K562 (cell line): ENCODE results near the gene PEPD. TPM values are rescaled to one million over a fixed set of nuclear protein-coding genes. Genes with fewer than 3 reads are reported as not detected.

ENCODE experiments used
- ATAC-seq: fragments of 200-7000 bp; cut with Tn5 transposase; 3 replicates; pipeline ENCODE4 v1.9.1; 2020; ENCODE audit warnings: moderate library complexity
- BruUV-seq: library from RNA; stranded (reverse); fragments of 400-500 nt; replicated peaks from 2 replicates; lab custom pipeline; 2021; lab: Mats Ljungman, UMichigan
- CTCF ChIA-PET: fragments of 300-600 bp; formaldehyde crosslinking; extraction: SDS; loops from one replicate; lab custom pipeline; 2021; ENCODE audit warnings: low intra/inter-chr PET ratio; lab: Yijun Ruan, JAX
- POLR2A ChIA-PET: fragments of 300-600, 350-650 bp; sonication (Branson Sonifier 250); formaldehyde crosslinking; extraction: SDS; loops from one replicate; lab custom pipeline; 2021; ENCODE audit warnings: antibody characterized with exemption, inconsistent platforms; lab: Yijun Ruan, JAX
- DNase-seq, 4 experiments: peaks; one replicate each; pipeline versions ENCODE4 v3.0.0 to v3.0.0-alpha.2; 2011 to 2018; ENCODE audit warnings: low spot score in 3 of 4, mixed read lengths in 3 of 4; ENCODE audit errors: extremely low read depth in 1 of 4
- FAIRE-seq: peaks from 2 replicates; lab custom pipeline; 2011; peaks lifted over from hg19 to GRCh38; lab: Jason Lieb, UNC
- H2AFZ ChIP-seq: 2 replicates; pipeline ENCODE4 v1.6.0; 2011; ENCODE audit warnings: low read depth, low read length, control low read depth, inconsistent platforms
- H3K27ac ChIP-seq: fragments of 200-600 bp; 3 replicates; pipeline ENCODE4 v1.8.0; 2011; ENCODE audit warnings: low read depth, mild to moderate bottlenecking, control low read depth, inconsistent platforms, low read length, moderate library complexity, mixed read lengths; ENCODE audit errors: extremely low read depth
- H3K27me3 ChIP-seq, 2 experiments: fragments of 300-600 bp in 1 of 2; 2 replicates in 1 of 2; 3 replicates in 1 of 2; pipeline versions ENCODE4 v1.6.0 to v1.8.0; 2011; ENCODE audit warnings: inconsistent platforms in 2 of 2, low read length in 2 of 2, mild to moderate bottlenecking in 1 of 2, mixed read lengths in 1 of 2, moderate library complexity in 1 of 2; ENCODE audit not compliant: control insufficient read depth in 2 of 2, insufficient read depth in 2 of 2
- H3K36me3 ChIP-seq: fragments of 300-600 bp; 3 replicates; pipeline ENCODE4 v1.8.0; 2011; ENCODE audit warnings: mild to moderate bottlenecking, low read length, inconsistent platforms; ENCODE audit not compliant: control insufficient read depth, insufficient read depth
- H3K4me1 ChIP-seq, 2 experiments: fragments of 200-600 bp in 1 of 2; replicated peaks in 1 of 2; 2 replicates in 1 of 2; 3 replicates in 1 of 2; pipeline versions ENCODE4 v1.5.1 to v1.8.0; 2011; ENCODE audit warnings: inconsistent platforms in 2 of 2, low read length in 2 of 2, mild to moderate bottlenecking in 1 of 2, mixed read lengths in 1 of 2, moderate library complexity in 1 of 2; ENCODE audit not compliant: control insufficient read depth in 2 of 2, insufficient read depth in 2 of 2
- H3K4me2 ChIP-seq: 2 replicates; pipeline ENCODE4 v1.6.1; 2011; ENCODE audit warnings: low read length, control low read depth, inconsistent platforms, mixed read lengths; ENCODE audit not compliant: insufficient read depth
- H3K4me3 ChIP-seq: fragments of 200-600 bp; sonication (generic), shearing (Covaris generic); 2 replicates; pipeline ENCODE4 v1.5.1; 2016; ENCODE audit warnings: control low read depth, inconsistent platforms
- H3K79me2 ChIP-seq: fragments of 200-600 bp; 3 replicates; pipeline ENCODE4 v1.8.0; 2011; ENCODE audit warnings: low read length, inconsistent platforms; ENCODE audit not compliant: control insufficient read depth, insufficient read depth
- H3K9ac ChIP-seq, 2 experiments: 2 replicates each; pipeline versions ENCODE4 v1.6.0 to v1.6.1; 2011; ENCODE audit warnings: low read depth in 2 of 2, low read length in 2 of 2, control low read depth in 1 of 2, inconsistent platforms in 1 of 2, mild to moderate bottlenecking in 1 of 2, mixed read lengths in 1 of 2; ENCODE audit not compliant: insufficient read depth in 1 of 2
- H3K9me1 ChIP-seq: one replicate; pipeline ENCODE4 v1.6.0; 2011; ENCODE audit warnings: inconsistent platforms, mild to moderate bottlenecking, low read length, moderate library complexity; ENCODE audit not compliant: control insufficient read depth, insufficient read depth
- H3K9me3 ChIP-seq: replicated peaks from 2 replicates; pipeline ENCODE4 v1.5.1; 2011; ENCODE audit warnings: low read depth, low read length, inconsistent platforms; ENCODE audit not compliant: control insufficient read depth, insufficient read depth
- H4K20me1 ChIP-seq: replicated peaks from 2 replicates; pipeline ENCODE4 v1.6.1; 2011; ENCODE audit warnings: low read length, inconsistent platforms, mixed read lengths; ENCODE audit not compliant: control insufficient read depth, insufficient read depth
- BCOR ChIP-seq: fragments of 450-650 bp; IDR thresholded peaks from 2 replicates; pipeline ENCODE4 v1.6.1; 2016
- CXXC5 ChIP-seq: fragments of 250-450 bp; sonication (Bioruptor Pico); IDR thresholded peaks from 2 replicates; pipeline ENCODE4 v1.8.0; 2022; ENCODE audit warnings: inconsistent platforms, mild to moderate bottlenecking, moderate library complexity
- EP400 ChIP-seq: fragments of 450-650 bp; IDR thresholded peaks from 2 replicates; pipeline ENCODE4 v1.6.1; 2017; ENCODE audit warnings: antibody characterized with exemption, mild to moderate bottlenecking, moderate library complexity
- MECOM ChIP-seq: fragments of 250-450 bp; sonication (Bioruptor Pico); IDR thresholded peaks from 2 replicates; pipeline ENCODE4 v1.8.0; 2022; ENCODE audit warnings: inconsistent platforms
- PTTG1 ChIP-seq: fragments of 450-650 bp; IDR thresholded peaks from 2 replicates; pipeline ENCODE4 v1.6.1; 2016; ENCODE audit warnings: low read depth, mild to moderate bottlenecking, missing genetic modification characterization, missing compliant biosample characterization
- PURB ChIP-seq: sonication (generic); formaldehyde crosslinking; IDR thresholded peaks from 2 replicates; pipeline ENCODE4 v1.9.0; 2021; ENCODE audit warnings: low read depth, mild to moderate bottlenecking, missing genetic modification reagents
- STAT5B ChIP-seq: fragments of 250-450 bp; sonication (Bioruptor Pico); IDR thresholded peaks from 2 replicates; pipeline ENCODE4 v1.8.0; 2021; ENCODE audit warnings: mild to moderate bottlenecking, inconsistent platforms
- THRAP3 ChIP-seq: fragments of 450-650 bp; IDR thresholded peaks from 2 replicates; pipeline ENCODE4 v1.6.1; 2016; ENCODE audit warnings: mild to moderate bottlenecking, inconsistent platforms, borderline replicate concordance
- ZBTB1 ChIP-seq: sonication (generic); formaldehyde crosslinking; IDR thresholded peaks from 2 replicates; pipeline ENCODE4 v1.8.1; 2023; ENCODE audit warnings: missing genetic modification reagents, low read depth, mild to moderate bottlenecking, borderline replicate concordance
- ZC3H8 ChIP-seq: fragments of 450-650 bp; IDR thresholded peaks from 2 replicates; pipeline ENCODE4 v1.6.1; 2017
- ZNF668 ChIP-seq: fragments of 250-450 bp; sonication (Bioruptor Pico); IDR thresholded peaks from 2 replicates; pipeline ENCODE4 v1.8.0; 2022; ENCODE audit warnings: mild to moderate bottlenecking, inconsistent platforms
- ZNF717 ChIP-seq: fragments of 250-450 bp; sonication (Bioruptor Pico); IDR thresholded peaks from 2 replicates; pipeline ENCODE4 v1.5.0; 2021
- ZZZ3 ChIP-seq: fragments of 450-650 bp; IDR thresholded peaks from 2 replicates; pipeline ENCODE4 v1.6.1; 2016; ENCODE audit warnings: antibody characterized with exemption, mild to moderate bottlenecking, moderate library complexity
- WGBS: fragments of 100-300 bp; shearing (Covaris generic); methylation state at CpG from one replicate; pipeline ENCODE4 v1.1.6; 2016; ENCODE audit warnings: low coverage, mixed read lengths; ENCODE audit not compliant: insufficient coverage; ENCODE audit errors: missing lambda C conversion rate; 5-methylcytosine and 5-hydroxymethylcytosine counted together
- in situ Hi-C: fragments of 300-500 bp; cut with MboI; formaldehyde crosslinking; loops from 4 replicates; pipeline ENCODE4 v1.15.0; 2018; ENCODE audit warnings: inconsistent platforms, mixed read lengths
- intact Hi-C: fragments of 100-400 bp; cut with micrococcal nuclease; formaldehyde crosslinking; loops from 2 replicates; pipeline ENCODE4 v1.14.2; 2022
- polyA plus RNA-seq, 8 experiments: library from polyadenylated mRNA; depleted of rRNA in 4 of 8; stranded (reverse) in 5 of 8; unstranded in 3 of 8; fragments of >200 nt; fragmentation: Nextera tagmentation in 2 of 8; fragmentation: Illumina TruSeq in 1 of 8; extraction: Ambion mirVana in 2 of 8; extraction: Trizol in 1 of 8; gene quantifications; 2 replicates each; pipeline versions ENCODE4 v1.2.1 to v1.2.3, GENCODE V29; 2011 to 2014; ENCODE audit warnings: inconsistent platforms in 1 of 8, missing spikeins in 1 of 8
- total RNA-seq, 7 experiments: library from RNA; depleted of rRNA in 6 of 7; stranded (reverse); fragments of >200 nt in 6 of 7; fragmentation: Illumina TruSeq in 2 of 7; extraction: Trizol in 2 of 7; gene quantifications; 2 replicates each; pipeline versions ENCODE4 v1.2.1 to v1.2.3, GENCODE V29; 2011 to 2021; ENCODE audit warnings: low replicate concordance in 1 of 7
- TF ChIP-seq, protein P1 (sequence below): fragments of 250-450 bp; sonication (Bioruptor Pico); IDR thresholded peaks from 2 replicates; pipeline ENCODE4 v1.8.0; 2022; ENCODE audit warnings: moderate library complexity, mild to moderate bottlenecking, inconsistent platforms
- TF ChIP-seq, protein P2 (sequence below): fragments of 250-450 bp; sonication (Bioruptor Pico); IDR thresholded peaks from 2 replicates; pipeline ENCODE4 v1.5.0; 2021
- TF ChIP-seq, protein P3 (sequence below): fragments of 150-350 bp; IDR thresholded peaks from 2 replicates; pipeline ENCODE4 v1.6.1; 2014; ENCODE audit warnings: low read depth, mild to moderate bottlenecking, low read length, borderline replicate concordance

Gene PEPD
- total and polyA plus RNA-seq, 9 of the 15 experiments (the other 6 are each of a cell fraction or from before 2014, with no cell fraction given) = 1.3 to 19.2 (median 16.0) TPM

DNA sequence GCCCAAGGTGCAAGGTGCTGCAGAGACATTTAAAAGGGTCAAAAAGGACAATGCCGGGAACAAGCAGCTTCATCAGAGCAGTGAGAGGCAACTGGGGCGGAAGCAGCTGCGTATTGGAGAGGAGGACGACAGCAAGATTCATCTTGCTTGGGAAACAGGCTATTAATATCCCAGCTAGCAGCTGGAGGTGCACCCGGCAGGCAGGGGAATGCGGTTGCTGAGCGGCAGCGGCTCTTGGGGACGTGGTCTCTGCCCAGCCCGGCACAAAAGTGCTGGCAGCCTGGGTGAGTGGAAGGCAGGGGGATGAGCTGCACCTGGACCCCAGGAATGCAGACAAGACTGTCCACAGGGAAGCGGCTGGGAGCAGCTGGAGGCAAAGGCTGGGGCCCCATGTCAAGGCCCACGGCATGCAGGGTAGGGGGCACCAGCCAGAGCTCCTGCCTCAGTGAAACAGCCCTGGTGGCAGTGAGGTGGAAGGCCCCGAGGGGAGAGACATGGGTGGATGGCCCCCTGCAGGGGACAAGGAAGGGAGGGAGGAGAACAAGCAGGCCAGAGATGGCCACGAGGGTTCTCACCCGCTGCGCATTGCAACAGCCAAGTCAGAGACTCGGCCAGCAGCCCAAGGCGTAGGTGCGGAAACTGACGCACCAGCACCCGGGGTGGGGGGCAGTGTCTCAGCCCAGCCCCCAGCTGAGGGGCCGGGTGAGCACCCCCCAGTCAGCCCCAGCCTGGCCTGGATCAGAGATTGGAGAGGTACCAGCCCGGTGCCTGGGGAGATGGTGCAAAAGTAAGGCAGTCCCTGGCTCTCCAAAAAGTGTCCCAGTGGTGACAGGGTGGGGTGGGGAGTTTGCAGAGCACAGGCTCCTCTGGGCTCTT is 34.4 kb downstream of the PEPD start:
- ATAC-seq = no peak
- CTCF ChIA-PET = no interaction called here
- no peaks in the 10 kb centered on the region for H3K9me1 ChIP-seq
- POLR2A ChIA-PET = interaction anchor here (0.5 to 0.6 kb wide), 2 partner anchors 72 to 458 kb away, joined by 3 read pairs; no protein-coding TSS in a partner anchor
- H2AFZ ChIP-seq = no peak overlapping the region
- no peak for DNase-seq
- no peak for FAIRE-seq
- no peaks in the 10 kb centered on the region for H3K79me2 ChIP-seq
- no peak overlapping the region for H3K27ac ChIP-seq
- no peaks in the 10 kb centered on the region; a peak in 2 of 5 replicates for H3K4me1 ChIP-seq
- BruUV-seq = no TSS peak
- 0 out of 2 replicates have a peak, but pooled peaks cover 3% of the 10 kb centered on the region for H4K20me1 ChIP-seq
- H3K4me3 ChIP-seq = no peak overlapping the region
- 24% methylated on average over 18 of the region's 23 CpGs for WGBS
- in situ Hi-C loops (no loop called here), intact Hi-C loops (no loop called here)
- no peaks in the 10 kb centered on the region for H3K36me3 ChIP-seq
- no peak overlapping the region; a peak in 1 of 4 replicates for H3K9ac ChIP-seq
- no peak overlapping the region for H3K4me2 ChIP-seq
- no peaks in the 10 kb centered on the region for H3K9me3 ChIP-seq
- no peaks in the 10 kb centered on the region for H3K27me3 ChIP-seq
- TF ChIP-seq ZC3H8 (no peak), BCOR (no peak), PTTG1 (tag) (no peak), ZNF668 (CRISPR knock-in tag) (no peak), THRAP3 (no peak), ZBTB1 (no peak), CXXC5 (CRISPR knock-in tag) (no peak), STAT5B (CRISPR knock-in tag) (no peak), EP400 (no peak), ZZZ3 (no peak), MECOM (CRISPR knock-in tag) (no peak), ZNF717 (CRISPR knock-in tag) (no peak), PURB (CRISPR knock-in tag) (no peak)
- TF ChIP-seq, protein P1, sequence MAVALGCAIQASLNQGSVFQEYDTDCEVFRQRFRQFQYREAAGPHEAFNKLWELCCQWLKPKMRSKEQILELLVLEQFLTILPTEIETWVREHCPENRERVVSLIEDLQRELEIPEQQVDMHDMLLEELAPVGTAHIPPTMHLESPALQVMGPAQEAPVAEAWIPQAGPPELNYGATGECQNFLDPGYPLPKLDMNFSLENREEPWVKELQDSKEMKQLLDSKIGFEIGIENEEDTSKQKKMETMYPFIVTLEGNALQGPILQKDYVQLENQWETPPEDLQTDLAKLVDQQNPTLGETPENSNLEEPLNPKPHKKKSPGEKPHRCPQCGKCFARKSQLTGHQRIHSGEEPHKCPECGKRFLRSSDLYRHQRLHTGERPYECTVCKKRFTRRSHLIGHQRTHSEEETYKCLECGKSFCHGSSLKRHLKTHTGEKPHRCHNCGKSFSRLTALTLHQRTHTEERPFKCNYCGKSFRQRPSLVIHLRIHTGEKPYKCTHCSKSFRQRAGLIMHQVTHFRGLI (CRISPR knock-in tag) = no peak
- TF ChIP-seq, protein P2, sequence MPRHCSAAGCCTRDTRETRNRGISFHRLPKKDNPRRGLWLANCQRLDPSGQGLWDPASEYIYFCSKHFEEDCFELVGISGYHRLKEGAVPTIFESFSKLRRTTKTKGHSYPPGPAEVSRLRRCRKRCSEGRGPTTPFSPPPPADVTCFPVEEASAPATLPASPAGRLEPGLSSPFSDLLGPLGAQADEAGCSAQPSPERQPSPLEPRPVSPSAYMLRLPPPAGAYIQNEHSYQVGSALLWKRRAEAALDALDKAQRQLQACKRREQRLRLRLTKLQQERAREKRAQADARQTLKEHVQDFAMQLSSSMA = no peak
- TF ChIP-seq, protein P3, sequence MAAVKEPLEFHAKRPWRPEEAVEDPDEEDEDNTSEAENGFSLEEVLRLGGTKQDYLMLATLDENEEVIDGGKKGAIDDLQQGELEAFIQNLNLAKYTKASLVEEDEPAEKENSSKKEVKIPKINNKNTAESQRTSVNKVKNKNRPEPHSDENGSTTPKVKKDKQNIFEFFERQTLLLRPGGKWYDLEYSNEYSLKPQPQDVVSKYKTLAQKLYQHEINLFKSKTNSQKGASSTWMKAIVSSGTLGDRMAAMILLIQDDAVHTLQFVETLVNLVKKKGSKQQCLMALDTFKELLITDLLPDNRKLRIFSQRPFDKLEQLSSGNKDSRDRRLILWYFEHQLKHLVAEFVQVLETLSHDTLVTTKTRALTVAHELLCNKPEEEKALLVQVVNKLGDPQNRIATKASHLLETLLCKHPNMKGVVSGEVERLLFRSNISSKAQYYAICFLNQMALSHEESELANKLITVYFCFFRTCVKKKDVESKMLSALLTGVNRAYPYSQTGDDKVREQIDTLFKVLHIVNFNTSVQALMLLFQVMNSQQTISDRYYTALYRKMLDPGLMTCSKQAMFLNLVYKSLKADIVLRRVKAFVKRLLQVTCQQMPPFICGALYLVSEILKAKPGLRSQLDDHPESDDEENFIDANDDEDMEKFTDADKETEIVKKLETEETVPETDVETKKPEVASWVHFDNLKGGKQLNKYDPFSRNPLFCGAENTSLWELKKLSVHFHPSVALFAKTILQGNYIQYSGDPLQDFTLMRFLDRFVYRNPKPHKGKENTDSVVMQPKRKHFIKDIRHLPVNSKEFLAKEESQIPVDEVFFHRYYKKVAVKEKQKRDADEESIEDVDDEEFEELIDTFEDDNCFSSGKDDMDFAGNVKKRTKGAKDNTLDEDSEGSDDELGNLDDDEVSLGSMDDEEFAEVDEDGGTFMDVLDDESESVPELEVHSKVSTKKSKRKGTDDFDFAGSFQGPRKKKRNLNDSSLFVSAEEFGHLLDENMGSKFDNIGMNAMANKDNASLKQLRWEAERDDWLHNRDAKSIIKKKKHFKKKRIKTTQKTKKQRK = no peak
